HL-60/S4 (cell line): ENCODE results near the gene ABCA2.

Experiments
- in situ Hi-C: fragments of 300-500 bp; cut with MboI; formaldehyde crosslinking; loops from 2 replicates; pipeline ENCODE4 v1.14.3; 2022; ENCODE audit warnings: low sequenced_read_pairs

The ABCA2 gene

DNA sequence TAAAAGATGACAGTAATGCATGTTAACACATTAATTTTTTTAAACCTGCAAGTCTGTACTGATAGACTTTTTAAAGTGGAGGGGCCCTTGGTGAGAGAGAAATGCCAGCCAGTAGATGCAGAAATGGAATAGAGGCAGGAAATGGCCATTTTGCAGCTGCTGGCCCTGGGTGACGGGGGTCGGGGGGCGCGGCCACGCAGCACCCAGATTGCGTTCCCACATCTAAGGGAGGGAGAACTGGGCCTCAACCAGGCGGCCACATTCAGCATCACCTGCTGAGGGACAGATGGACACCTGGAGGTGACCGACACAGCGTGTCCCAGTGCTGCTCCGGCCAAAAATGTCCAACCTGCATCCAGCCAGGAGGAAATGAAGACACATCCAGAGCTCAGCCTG is 25.4 kb downstream of the ABCA2 start:
- in situ Hi-C loops, result no loop called here

- in situ Hi-C loops, result no loop called here
Measured at GRCh38 chr9:137001857-137002645, 26.0 kb downstream of the ABCA2 start.

DNA sequence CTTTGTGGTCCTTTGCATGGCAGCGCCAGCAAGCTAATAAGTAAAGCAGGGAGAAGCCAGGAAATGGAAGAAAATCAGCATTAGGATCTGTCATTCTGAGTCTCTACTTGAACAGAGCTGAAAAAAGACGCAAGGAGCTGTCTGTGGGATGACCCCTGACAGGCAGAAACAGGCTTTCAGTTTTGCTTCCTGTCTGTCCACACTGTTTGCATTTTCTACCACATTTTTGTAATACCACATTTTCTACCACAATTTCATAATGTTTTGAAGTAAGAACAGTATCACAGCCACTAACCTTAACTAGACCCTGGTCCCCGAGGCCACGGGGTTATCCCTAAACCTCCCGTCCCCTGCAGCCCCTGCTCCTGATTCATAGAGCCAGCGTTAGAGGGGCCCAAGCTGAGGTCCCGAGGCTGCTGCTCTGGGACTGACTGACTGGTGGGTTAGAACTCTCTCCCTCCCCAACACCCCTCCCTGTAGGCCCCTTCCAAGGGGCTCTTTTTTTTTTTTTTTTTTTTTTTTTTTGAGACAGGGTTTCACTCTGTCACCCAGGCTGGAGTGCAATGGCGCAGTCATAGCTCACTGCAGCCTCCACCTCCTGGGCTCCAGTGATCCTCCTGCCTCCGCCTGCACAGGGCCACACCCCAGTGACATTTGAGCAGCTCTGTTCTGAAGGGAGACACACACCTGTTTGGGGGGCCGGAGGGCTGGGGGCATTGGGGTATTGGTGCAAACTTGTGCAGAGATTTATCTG is 27.7 kb downstream of the ABCA2 start:
- in situ Hi-C loops, result no loop called here

DNA sequence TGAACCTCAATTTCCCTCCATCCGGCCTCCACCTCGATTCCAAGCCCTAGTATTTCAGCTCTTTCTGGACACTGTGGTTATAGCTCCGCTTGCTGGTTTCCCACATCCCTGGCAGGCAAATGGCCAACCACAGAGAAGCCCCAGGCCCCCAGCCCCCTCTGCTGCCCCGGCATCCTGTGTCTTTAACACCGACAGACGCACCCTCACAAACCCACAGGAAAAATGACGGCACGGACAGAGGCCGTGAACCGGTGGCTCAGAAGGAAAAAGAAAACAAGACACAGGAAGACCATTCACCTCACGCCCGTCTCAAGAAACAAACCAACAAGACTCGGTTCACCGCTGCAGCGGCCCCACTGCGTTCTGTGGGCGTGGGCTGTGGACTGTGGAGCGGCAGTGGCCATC is 30.2 kb downstream of the ABCA2 start:
- in situ Hi-C loops, result no loop called here

GRCh38 chr9:136997371-136997770 is 30.7 kb downstream of the ABCA2 start:
- in situ Hi-C loops, result no loop called here

DNA sequence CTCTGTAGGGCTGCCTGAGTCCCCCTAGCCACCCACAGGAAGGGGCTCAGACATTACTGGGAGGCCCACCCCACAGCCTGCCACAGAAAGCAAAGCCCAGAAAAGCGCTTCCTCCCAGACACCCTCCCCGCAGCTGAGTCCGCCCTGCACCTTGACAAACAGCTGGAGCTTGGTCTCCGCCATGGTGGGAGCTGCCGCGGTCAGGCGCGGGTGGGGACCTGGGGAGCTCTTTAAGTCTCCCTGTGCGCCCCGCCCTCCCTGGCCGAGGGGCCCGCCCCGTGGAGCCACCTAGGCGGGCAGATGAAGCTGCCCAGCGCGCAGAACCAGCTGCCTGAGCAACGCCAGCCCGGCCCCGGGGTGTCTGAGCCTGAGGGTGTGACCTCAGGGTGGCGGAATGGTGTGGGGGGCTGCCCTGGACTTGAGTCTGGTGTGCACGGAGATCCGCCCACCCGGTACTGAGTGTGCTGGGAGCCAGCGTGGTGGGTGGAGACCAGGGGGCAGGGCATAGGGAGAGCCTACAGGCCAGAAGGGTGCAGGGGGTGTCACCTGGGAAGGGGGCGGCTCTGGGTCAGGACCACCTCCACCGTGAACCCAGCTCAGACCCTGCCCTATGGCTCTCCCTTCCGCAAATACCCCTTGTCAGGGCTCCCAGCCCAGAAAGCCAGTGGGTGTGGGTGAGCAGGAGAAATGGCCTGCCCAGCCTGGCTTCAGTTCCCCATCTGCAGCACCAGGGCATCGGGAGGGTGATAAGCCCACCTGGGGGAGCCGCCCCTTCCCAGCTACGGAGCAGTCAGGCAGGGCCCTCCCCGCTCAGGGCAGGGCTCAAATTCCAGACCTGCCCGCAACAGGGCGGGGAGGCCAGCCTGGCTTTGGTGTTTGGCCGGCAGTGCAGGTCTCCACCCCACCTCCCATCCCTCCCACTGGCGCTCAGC is 31.4 kb downstream of the ABCA2 start, which contains the start of gene CLIC3:
Gene CLIC3 (minus strand): TSS at position 208 of the 932 bp plus-strand sequence. CDS start 25 bp downstream, at position 183.
- in situ Hi-C loops, result no loop called here

GRCh38 chr9:136995772-136996311 is 32.2 kb downstream of the ABCA2 start:
- in situ Hi-C loops, result no loop called here

GRCh38 chr9:136995362-136995761 is 32.7 kb downstream of the ABCA2 start:
- in situ Hi-C loops, result no loop called here

GRCh38 chr9:136994888-136995230 is 33.2 kb downstream of the ABCA2 start:
- in situ Hi-C loops, result no loop called here

DNA sequence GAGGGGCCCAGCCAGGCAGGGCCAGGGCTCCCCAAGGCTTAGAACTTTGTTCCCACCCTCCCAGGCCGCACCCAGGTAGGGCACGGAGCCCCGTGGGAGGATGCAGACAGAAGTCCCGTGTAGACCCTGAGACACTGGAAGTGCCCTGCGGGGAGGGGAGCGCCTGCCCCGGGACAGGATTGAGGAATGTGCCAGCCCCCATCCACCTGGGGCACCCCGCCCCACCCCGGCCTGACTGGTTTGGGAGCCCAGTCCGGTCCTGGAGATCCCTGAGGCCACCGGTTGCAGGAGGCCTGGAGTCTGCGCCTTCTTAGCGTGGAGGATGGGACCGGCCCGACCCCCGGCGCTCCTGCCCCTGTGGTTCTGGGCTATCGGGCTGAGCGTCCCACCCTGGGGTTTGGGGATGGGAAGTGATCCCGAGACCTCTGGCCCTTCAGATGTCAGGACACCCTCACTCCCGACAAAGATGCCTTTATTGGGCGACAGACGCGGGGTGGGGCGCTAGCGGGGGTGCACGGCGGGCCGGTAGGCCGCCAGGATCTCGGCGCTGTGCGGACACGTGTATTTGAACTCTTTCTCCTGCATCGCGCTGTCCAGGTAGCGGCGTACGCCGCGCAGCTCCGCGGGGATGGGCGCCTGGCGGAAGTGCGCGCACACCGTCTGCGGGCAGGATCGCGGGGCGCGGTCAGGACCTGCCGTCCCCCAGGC is 33.7 kb downstream of the ABCA2 start:
- in situ Hi-C loops, result no loop called here

DNA sequence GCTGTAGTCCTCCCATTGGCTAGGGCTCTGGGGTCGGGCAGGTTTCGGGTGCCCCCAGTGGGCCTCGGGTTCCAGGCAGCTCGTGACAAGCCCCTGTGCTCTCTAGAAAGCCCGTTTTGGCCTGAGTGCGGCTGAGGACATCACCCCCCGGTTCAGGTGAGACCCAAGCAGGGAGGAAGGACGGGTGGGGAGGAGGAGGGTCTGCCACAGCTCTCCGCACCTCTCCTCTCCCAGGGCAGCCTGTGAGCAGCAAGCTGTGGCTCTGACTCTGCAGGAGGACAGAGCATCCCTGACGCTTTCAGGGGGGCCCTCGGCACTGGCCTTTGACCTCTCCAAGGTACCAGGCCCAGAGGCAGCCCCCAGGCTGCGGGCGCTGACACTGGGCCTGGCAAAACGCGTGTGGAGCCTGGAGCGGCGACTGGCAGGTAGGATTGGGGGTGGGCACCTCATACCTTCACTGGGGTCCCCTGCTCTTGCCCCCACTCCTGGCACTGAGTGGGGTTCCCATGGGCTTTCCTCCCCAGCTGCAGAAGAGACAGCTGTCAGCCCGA is 35.1 kb downstream of the ABCA2 start:
- in situ Hi-C loops, result no loop called here

- in situ Hi-C loops, result no loop called here
Measured at GRCh38 chr9:136991993-136992818, 35.8 kb downstream of the ABCA2 start, which contains the start of gene PAXX. TSS of gene PAXX (plus strand) at chr9:136992422. CDS start at chr9:136992444, 22 bp downstream.

DNA sequence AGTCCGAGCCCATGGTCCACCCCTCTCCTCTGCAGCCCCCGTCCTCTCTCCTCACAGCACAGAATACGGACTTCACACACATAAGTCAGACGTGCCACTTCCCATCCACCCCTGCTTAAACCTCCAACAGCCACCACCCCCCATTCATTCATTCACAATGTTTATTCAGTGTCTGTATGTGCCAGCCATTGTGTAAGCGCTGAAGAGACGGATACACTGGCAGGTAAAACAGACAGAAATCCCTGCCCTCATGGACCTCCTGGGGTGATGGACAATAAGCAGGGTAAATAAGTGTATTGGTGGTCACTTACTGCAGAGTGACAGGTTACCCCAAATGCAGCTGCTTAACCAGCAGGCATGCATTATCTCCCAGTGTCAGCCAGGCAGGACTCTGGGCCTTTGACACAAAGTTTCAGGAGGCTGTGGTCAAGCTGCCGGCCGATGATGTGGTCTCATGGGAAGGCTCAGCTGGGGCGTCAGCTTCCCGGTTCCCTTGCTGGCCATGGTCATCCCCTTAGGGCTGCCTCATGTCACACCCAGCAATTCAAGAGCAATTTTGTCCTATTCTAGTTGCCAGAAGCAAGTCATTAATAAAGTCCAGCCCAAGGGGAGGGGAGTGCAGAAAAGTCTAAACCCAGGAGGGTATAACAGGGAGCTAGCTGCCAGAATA is 37.7 kb downstream of the ABCA2 start:
- in situ Hi-C loops, result no loop called here

DNA sequence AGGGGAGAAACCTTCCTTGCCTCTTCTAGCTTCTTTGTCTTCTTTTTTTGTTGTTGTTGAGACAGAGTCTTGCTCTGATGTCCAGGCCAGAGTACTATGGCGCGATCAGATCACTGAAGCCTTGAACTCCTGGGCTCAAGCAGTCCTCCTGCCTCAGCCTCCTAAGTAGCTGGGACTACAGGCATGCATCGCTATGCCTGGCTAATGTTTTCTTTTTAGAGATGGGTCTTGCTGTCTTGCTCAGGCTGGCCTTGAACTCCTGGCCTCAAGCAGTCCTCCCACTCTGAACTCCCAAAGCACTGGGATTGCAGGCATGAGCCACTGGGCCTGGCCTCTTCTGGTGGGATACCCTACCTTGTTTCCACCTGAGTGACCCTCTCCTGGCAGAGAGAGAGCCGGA is 39.2 kb downstream of the ABCA2 start:
- in situ Hi-C loops, result no loop called here

DNA sequence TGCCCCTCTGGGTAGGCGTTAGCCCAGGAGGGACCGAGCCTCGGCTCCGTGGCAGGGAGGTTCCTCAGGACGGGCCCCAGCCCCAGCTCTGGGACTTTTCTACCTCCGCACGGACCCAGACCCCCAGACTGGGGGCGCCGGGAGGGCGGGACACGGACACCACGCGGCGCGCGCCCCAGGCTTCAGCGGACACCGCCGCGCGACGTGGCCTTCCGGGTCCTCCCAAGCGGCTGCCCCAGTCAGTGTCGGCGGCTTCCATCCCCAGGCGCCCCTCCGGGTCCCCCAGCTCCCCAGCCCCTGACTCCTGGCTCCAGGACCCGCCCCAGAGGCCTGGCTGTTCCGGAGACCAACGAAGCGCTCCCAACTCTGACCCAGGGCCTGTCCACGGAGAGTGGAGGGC is 42.2 kb downstream of the ABCA2 start:
- in situ Hi-C loops, result no loop called here

GRCh38 chr9:136985027-136985602 is 42.9 kb downstream of the ABCA2 start:
- in situ Hi-C loops, result no loop called here

GRCh38 chr9:136984464-136985026 is 43.5 kb downstream of the ABCA2 start:
- in situ Hi-C loops, result no loop called here
